ENCODE measurements around the gene STAMBPL1.
"Not testable (repeated sequence)": the region's sequence is repeated elsewhere in the genome, so short reads cannot be mapped to it uniquely, and the experiment has no call there.

The STAMBPL1 gene

DNA sequence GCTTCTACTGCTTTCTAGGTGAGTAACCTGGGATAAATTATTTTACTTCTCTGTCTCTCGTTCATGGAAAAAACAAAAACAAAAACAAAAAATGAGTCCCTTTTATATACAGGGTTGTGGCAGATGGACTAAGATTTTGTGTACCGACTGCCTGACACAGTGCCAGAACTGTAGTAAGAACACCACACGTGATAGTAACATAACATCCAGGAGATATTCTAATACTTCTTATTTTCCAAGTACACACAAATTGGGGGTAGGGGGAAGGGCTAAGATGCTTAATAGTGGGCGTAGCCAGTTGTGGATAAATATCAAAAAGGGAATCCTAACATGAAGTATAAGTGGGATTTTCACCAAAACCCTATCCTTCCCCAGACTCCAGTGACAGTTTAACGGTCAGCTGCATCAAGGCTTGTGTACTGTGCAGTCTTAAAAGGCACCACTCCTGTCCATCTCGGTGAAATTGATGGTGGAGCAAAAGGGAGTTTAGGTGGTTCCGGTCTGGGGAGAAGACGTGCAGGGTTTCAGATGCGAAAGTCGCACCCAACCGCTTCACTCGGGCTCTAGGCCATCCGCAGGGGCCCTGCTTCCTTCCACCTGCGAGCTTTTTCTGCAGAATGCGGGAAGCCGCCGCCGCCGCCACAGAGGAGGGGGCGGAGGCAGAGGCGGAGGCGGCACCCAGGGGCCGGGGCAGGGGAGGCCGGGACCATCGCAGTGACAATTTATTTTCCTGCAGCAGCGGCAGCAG, at the start of gene STAMBPL1:
TSS of gene STAMBPL1 (plus strand) at position 712 of the 748 bp plus-strand sequence. CDS start 21,464 bp downstream, outside the sequence.
- peak in 1 of 2 donors; percentile 68 for DNase-seq

DNA sequence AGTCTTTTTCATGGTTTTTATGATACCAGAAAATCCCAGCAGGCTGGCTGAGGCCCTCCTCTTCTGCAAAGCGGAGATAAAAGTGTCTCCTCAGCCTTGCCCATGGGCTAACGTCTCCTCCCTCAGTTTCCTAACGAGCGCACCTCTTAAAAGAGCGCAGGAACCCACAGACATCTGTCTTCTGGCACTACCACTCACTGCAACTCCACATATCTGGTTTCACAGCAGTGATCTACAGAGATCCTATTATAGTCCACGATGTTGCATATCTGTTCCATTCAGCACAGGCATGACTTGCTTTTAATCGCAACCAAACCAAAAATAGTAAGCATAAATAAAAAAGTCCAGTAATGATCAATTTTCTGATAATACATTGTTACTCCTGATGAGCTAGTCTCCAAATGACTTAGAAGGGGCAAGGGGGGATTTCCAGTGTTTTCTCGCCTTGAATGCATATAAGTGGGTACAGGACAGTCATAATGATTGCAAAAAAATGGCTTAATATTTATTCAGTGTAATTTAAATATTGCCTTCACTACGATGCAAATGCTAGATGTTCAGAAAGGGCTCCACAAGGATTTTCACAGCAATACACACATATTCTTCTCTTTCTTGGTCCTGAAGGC, 49.3 kb upstream of the STAMBPL1 start:
- DNase-seq, result no peak

DNA sequence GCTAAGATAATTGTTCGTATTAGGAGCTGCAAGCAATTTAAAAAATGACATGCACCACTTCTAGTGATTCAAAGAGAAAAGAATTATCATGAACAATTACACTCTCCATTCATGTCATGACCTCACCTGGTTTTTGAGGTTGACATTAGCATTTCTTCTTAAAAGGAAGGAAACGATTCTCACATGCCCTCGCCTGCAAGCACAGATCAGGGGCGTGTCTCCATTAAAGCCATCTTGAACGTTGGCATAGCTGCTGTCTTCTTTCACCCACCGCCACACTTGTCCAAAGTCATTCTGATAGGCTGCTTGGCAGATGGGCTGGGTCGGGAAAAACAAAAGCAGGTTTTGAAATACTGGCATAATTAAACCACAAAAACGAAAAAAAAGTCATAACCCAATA, 48.3 kb upstream of the STAMBPL1 start:
- DNase-seq, result no peak

DNA sequence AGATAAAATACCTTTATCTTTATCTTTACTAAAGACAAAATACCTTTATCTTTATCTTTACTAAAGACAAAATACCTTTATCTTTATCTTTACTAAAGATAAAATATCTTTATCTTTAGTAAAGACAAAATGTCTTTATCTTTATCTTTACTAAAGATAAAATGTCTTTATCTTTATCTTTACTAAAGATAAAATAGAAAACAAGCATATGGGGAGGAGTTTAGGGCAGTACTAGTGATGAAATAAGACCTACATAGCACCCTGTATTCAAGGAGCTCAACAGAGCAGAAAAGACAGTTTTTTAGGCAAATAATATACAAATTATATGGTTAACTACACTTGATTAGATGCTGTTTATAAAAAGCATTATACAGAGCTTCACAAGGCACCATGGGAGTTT, 47.7 kb upstream of the STAMBPL1 start:
- DNase-seq, result no peak

DNA sequence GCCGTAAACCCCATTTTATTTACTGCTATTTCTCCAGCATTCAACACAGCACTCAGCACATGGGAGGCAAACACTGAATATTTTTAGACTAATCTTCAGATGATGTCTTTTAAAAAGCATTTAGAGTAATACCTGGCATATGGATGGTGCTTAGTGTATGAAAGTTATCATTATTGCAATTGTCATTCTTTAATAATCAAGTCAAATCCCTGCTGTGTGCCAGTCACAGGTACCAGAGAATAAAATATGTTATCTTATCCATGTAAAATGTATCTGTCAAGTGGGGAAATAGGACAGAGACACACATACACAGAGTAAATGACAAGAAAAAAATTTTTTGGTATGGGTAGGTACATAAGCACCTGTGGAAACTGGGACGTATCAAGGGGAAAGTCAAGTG, 46.9 kb upstream of the STAMBPL1 start:
- DNase-seq, result no peak

DNA sequence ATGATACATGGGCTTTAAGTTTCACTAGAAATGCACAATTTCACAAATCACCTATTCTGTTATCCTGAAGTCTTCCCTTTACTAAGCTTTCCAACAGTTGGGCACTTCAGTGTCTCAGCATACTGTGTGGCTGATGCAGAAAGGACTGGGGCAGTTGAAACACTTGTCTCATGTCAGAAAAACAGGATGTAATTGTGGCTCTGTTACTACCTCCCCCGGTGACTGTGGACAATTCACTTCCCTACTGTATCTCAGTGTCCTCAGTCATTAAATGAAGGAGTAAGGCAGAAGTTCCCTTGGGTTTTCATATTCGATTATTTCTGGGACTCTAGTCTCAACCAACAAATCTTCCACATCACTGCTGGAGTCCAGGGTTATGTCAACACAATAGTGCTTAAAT, 46.3 kb upstream of the STAMBPL1 start:
- DNase-seq, result no peak

DNA sequence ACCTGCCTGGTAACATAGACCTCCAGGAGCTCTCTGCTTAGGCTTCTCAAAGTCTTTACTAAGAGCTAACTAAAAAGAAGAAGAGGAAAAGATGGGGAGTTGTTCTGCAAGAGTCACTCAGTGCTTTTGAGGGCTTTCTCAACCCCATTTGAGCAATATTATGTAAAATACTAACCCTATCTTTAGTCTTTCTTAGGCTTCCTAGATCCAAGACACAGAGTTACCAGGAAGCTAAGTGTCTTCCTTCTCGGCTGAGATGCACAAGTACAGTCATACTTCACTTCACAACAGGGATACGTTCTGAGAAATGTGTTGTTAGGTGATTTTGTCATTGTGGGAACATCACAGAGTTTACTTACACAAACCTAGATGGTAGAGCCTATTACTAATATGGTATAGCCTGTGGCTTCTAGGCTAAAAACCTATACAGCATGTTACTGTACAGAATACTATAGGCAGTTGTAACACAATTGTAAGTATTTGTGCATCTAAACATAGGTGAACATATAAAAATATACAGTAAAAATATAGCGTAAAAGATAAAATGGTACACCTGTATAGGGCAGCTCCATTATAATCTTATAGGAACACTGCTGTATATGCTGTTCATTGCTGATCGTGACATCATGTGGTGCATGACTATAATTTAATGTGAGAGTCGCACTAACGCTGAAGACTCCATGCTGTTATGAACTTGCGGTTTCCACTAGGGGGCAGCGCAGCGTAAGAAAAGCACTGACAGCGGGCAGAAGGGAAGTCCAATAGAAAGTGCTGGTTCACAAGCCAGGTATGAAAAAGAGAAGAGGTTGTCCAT, 44.7 kb upstream of the STAMBPL1 start:
- peak; percentile 60 to 84 for DNase-seq

DNA sequence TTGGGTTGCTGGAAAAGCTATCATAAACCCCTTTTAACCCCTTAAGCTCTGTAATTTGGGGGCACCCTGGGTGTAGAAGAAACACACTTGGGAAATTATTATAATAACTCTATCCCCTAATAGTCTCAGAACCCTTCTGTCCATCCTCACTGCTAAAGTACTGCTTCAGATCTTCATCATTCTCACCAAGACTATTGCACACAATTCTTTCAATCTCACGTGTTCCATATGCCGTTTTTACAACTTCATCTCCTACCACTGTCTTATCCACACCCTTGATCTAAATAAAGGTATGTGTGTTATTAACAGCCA, 44.2 kb upstream of the STAMBPL1 start:
- DNase-seq, result no peak

DNA sequence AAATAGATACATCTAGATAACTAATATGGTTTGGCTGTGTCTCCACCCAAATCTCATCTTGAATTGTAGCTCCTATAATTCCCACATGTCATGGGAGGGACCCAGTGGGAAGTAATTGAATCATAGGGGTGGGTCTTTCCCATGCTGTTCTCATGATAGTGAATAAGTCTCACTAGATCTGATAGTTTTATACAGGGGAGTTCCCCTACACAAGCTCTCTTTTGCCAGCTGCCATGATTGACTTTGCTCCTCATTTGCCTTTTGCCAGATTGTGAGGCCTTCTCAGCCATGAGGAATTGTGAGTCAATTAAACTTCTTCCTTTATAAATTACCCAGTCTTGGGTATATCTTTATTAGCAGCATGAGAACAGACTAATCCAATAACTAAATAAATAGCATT, 42.4 kb upstream of the STAMBPL1 start:
- DNase-seq, result not testable (repeated sequence)

DNA sequence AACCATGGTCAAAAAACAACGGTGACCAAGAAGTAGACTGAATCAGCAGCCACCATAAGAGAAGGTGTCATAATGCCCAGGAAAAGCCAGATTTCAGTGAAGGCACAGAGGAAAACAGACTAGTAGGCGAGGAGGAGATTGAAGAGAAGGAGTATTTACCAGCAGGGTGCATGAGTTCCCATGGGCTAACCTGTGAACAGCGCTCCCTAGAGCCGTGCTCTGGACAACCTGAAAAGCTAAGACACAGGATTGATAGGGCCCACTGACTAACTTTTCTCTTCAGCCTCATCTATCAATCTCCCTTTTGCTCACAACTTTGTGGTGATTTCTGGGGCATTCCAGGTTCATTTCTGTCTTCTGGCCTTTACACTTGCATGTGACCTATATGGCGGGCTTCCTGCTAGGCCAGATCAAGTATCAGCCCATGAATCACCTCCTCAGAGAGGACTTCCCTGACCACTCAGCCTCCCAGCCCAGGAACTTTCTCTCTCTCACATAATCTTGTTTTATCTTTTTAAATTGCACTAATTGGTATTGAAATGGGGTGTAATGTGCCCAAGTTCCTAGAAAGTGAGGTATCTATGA, 41.2 kb upstream of the STAMBPL1 start:
- no peak for DNase-seq

DNA sequence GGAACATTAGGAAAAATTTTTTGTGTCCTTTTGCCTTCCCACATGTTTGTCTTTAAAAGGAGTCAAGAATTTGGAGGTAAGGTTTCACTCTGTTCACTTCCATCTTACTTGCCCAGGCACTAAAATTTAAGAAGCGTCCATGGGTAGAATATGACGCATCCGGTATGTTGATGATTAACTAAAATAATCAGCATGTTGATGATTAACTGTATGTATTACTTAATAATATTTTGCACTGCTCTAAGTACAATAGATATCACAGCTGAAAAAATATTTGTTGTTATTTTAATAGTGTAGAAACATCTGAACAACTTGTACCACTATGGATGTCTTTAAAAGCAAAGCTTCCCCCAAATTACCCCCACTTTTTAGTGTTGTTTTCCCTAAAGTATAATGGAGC, 39.9 kb upstream of the STAMBPL1 start:
- no peak for DNase-seq

DNA sequence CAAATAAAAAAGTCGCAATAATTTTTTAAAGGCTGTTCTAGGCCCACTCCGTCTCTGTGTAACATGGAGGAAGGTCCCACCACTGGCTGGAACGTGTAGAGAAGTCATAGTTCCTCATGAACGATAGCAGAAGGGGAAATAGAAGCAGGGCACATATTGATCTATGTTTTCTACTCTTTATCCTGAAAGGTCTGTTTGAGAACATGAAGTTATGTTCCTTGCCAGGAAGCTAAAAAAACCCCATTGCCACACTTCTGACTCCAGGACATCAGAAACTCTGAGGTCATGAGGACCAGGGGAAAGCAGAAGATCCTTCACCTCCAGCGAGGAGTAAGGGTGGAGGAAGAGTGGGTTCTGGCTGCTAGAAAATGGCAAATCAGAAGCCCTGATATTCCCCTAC, 39.2 kb upstream of the STAMBPL1 start:
- DNase-seq, result no peak

DNA sequence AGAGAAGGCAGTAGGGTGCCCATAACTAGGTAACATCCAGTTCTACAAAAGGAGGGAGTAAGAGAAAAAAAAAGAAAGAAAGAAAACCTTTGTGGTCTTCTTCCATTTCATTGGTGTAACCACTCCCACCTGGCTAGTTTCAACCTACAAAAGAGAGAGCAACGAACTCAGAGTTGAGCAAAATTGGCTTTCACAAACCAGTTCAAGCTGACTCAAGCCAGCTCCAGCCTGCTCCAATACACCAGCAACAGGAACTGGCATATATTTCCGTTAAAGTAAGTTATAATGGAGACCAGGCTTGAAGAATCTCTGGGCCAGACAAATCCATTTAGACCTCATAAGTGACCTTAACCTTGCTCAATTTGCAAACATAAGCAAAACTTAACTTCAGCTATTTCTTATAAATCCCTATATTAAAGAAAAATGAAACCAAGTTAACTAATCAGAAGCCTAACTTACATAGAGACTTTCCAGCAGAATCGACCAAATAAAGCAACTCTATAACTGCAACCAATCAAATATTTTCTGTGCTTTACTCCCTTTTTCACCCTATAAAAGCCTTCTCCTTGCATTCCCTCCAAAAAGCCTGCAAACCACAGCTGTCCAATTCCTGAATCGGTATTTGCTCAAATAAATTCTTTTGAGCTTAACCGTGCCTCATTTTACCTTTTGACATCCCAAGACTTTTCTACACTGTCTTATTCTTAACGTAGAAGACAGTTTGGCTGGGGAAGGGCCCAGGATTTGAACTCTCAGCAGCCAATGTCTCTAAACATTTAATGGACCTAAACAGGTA, 38.5 kb upstream of the STAMBPL1 start:
- DNase-seq, result no peak

DNA sequence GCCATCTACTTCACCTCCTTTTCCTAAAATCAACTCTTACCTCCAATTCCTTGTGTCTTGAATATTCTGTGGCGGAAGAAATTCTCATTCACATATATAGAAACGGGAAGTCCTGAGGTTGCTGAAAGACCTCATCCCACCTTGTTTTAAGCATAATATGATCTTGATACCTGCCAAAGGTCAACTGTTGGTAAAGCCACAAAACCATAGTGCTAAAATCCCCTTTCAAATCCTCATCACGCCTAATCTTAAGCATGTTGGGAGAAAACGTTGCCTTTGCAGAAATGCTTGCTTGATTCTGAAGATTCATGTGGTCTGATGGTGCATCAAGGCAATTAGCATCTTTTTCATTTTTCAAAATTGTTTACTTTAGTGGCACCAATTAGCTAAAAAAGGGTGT, 36.9 kb upstream of the STAMBPL1 start:
- no peak for DNase-seq

DNA sequence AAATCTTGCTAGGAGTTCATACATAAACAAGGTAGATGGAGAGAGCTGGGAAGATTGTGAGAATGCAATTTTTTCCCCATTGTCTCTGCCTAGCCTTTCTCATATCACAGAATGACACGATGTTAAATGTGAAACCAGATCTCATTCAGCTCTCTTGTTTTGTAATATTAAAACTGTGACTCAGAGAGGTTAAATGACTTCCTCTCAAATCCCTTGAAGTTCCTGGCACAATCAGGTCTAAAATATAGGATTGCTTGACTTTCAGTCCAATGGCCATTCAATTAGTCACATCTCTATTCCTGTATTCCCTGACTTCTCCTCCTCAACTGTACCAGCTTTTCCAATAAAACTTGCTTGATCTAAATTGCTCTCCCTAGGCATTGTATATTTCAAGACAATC, 31.5 kb upstream of the STAMBPL1 start:
- no peak for DNase-seq

DNA sequence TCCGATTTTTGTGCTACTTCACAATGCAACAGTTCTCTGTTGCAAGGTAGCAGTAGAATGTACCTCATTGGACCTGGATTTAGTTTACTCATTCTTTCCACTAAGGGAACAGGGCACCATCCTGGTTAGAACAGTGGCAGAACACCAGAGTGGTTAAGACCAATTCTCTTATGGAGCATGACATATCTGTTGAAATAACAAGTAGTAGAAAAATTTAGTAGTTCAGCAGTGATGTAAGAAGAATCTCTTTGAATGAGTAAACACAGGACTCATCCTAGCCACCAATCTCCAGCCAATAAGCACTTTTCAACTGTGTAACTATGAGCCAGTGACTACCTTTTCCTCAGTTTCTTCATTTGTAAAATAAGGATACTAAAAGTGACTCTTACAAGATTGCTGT, 30.8 kb upstream of the STAMBPL1 start:
- no peak for DNase-seq

DNA sequence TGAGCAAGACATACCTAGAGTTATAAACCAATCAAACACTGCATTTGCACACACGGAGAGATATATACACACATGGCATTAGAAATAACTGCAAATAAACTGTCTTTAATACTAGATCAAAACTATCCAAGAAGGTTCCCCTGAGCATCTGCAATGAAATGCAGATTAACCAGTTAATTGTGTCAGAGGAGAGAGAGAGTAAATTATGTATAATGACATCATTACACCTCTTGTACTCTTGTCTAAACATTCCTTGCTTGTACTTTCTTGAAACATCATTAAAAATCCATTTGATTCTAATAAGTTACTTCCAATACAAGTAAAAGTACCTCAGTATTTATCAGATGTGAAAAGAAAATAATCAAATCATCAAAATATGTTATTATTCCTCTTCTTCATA, 29.3 kb upstream of the STAMBPL1 start:
- DNase-seq, result no peak

DNA sequence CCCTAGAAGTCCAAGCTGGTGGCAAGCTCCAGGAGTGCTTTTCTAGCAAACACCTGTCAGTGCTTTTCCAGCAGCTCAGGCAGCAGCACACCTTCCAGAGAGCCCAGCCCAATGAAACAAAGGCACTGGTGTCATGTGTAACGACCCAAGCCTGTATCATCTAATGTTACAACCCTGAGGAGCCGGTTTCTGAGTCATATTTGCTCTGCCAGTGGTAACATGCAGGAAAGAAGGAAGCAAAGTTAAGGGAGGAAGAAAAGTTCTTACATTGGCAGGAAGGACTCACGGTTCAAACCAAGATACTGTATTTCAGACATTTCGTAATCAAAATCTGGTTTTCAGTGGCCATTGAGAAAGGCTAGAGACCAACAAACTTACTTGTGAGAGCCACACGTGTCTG, 28.3 kb upstream of the STAMBPL1 start, which contains the start of gene ANKRD22:
TSS of gene ANKRD22 (minus strand) at position 139 of the 400 bp plus-strand sequence. CDS start 237 bp downstream, outside the sequence.
- DNase-seq, result no peak

DNA sequence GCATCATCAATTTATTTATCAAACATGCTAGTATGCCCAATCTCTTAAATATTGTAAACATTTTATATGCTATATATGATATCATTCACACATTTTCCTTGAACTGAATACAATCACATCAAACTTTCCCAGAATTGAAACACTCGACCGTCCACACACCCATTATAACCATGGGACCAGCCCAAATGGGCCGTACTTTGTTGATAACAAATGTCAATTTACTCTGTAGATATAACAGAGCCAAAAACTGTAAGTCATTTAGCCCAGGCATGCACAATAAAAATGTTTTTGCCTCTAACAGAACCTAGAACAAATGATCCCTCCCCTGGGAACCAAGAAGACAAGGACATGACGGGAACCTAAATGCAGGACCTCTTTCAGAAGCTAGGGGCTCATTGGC, 27.7 kb upstream of the STAMBPL1 start:
- no peak for DNase-seq

DNA sequence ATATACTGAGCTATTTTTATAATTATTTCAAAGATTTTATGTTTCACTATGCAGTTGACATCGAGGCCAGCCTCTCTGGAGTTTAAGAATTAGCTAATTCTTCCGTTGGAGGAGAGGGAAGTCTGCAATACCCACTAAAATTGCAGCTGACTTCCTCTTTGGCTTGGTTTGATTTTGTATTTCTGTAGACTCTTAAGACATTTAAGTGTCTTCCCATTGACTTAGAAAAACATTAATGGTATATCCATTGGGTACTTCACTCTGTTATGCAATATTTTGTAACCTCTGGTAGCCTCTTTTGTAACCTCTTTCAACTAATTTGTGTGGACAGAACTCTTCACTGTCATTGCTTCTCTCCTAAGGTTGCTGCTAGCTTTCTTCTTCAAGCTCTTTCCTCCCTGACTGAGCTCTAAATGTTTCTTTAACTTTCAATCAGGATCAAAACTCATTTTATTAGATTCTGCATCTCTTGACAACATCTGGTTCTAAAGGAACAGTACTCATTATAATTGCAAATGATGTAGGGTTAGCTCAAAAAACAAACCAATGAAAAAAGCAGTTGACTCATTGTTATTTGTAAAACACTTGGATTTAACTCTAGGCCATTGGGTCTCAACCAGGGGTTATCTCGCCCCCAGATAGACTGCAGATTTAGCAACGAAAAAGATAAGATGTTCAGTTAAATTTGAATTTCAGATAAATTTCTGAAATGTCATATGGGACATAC, 26.7 kb upstream of the STAMBPL1 start:
- DNase-seq, result no peak

DNA sequence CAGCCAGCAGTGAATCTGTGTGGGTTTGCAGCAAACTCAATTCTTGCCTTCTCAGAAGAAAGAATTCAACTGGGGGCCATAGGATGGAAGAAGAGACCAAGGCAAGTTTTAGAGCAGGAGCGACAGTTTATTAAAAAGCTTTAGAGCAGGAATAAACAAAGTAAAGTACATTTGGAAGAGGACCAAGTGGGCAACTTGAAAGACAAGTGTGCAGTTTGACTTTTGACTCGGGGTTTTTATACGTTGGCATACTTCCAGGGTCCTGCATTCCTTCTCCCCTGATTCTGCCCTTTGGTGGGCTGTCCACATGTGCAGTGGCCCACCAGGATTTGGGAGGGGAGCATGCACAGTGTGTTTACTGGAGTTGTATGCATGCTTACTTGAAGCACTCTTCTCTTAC, 25.4 kb upstream of the STAMBPL1 start:
- DNase-seq, result no peak

DNA sequence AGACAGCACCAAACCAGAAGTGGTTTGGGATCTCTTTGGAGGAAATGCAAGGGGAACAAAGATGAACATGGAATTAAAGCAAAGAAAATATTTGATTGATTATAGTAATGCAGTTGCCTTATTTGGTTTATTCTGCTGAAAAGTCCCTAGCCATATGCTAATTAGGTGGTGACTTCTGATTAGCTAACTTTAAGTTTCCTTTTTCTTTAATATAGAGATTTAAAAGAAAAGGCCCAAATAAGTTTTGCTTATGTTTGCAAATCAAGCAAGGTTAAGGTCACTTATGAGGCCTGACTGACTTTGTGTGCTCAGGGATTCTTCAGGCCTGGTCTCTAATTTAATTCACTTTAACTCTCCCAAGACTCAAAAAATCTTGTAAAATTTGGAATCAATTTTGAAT, 22.2 kb upstream of the STAMBPL1 start:
- no peak for DNase-seq
